ENCODE measurements around the gene ALDH3A2.
A peak's percentile ranks its signal among the peaks of the same experiment; 100 is the strongest.

Gene ALDH3A2

GRCh38 chr17:19714542-19715411 is 66.2 kb downstream of the ALDH3A2 start:
- DNase-seq (ENCODE audit: low read depth in 2 of 2) = no peak

- DNase-seq (ENCODE audit: low read depth in 2 of 2) = no peak
Measured at GRCh38 chr17:19716108-19717030, 67.8 kb downstream of the ALDH3A2 start, which contains the start of gene SLC47A2. TSS of gene SLC47A2 (minus strand) at chr17:19716584. CDS start at chr17:19716555, 29 bp downstream.

GRCh38 chr17:19717031-19717360 is 68.4 kb downstream of the ALDH3A2 start:
- no peak for DNase-seq (ENCODE audit: low read depth in 2 of 2)

- no peak for DNase-seq (ENCODE audit: low read depth in 2 of 2)
Measured at GRCh38 chr17:19717411-19717908, 68.9 kb downstream of the ALDH3A2 start.

GRCh38 chr17:19718041-19718612 is 69.6 kb downstream of the ALDH3A2 start:
- DNase-seq (ENCODE audit: low read depth in 2 of 2) = no peak

- DNase-seq (ENCODE audit: low read depth in 2 of 2) = no peak
Measured at GRCh38 chr17:19718613-19719354, 70.2 kb downstream of the ALDH3A2 start.

GRCh38 chr17:19719355-19720209 is 71.0 kb downstream of the ALDH3A2 start:
- DNase-seq (ENCODE audit: low read depth in 2 of 2) = no peak

- no peak for DNase-seq (ENCODE audit: low read depth in 2 of 2)
Measured at GRCh38 chr17:19720210-19720475, 71.6 kb downstream of the ALDH3A2 start.

GRCh38 chr17:19720631-19721426 is 72.3 kb downstream of the ALDH3A2 start:
- DNase-seq (ENCODE audit: low read depth in 2 of 2) = no peak

GRCh38 chr17:19723964-19724363 is 75.4 kb downstream of the ALDH3A2 start:
- DNase-seq (ENCODE audit: low read depth in 2 of 2) = no peak

- DNase-seq (ENCODE audit: low read depth in 2 of 2) = peak; percentile 5 to 27
Measured at GRCh38 chr17:19724501-19725420, 76.2 kb downstream of the ALDH3A2 start.

GRCh38 chr17:19725486-19725885 is 76.9 kb downstream of the ALDH3A2 start:
- DNase-seq (ENCODE audit: low read depth in 2 of 2) = no peak

GRCh38 chr17:19726631-19727376 is 78.3 kb downstream of the ALDH3A2 start:
- DNase-seq (ENCODE audit: low read depth in 2 of 2) = no peak
